ENCODE results near the gene TLCD4. TPM values are rescaled to one million over a fixed set of nuclear protein-coding genes. Genes with fewer than 3 reads are reported as not detected.

The TLCD4 gene
- total RNA-seq, 1 donor from 2014 or later, result 11.3 TPM

DNA sequence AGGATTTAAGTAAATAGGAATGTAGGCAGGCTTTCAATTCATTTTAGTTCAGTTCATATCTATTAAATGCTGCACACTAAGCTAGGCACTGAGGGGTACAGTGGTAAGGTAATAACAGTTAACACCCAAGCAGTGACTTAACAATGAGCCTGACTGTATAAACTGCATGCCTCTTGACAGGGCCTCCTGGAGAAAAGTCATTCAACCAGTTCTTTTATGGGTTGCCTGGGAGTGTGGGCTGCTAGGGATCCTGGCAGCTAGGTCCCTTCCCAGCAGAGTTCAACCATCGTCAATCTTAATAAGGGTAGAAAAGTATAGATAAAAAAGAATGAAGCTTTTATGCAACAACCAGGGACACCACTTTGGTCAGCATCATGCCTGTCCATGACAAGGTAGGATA lies 36.3 kb upstream of the TLCD4 start:
- H3K9me3 ChIP-seq, result no peaks in the 10 kb centered on the region
- no peaks in the 10 kb centered on the region for H3K27me3 ChIP-seq (ENCODE audit: low read depth)
- DNase-seq (no peak), ATAC-seq (no peak)
- H3K36me3 ChIP-seq, result no peaks in the 10 kb centered on the region
- no peak overlapping the region for H3K4me3 ChIP-seq
- TF ChIP-seq, protein P1, sequence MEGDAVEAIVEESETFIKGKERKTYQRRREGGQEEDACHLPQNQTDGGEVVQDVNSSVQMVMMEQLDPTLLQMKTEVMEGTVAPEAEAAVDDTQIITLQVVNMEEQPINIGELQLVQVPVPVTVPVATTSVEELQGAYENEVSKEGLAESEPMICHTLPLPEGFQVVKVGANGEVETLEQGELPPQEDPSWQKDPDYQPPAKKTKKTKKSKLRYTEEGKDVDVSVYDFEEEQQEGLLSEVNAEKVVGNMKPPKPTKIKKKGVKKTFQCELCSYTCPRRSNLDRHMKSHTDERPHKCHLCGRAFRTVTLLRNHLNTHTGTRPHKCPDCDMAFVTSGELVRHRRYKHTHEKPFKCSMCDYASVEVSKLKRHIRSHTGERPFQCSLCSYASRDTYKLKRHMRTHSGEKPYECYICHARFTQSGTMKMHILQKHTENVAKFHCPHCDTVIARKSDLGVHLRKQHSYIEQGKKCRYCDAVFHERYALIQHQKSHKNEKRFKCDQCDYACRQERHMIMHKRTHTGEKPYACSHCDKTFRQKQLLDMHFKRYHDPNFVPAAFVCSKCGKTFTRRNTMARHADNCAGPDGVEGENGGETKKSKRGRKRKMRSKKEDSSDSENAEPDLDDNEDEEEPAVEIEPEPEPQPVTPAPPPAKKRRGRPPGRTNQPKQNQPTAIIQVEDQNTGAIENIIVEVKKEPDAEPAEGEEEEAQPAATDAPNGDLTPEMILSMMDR (IDR thresholded peaks at IDR 0.05), result no peak
- H3K27ac ChIP-seq, result no peak overlapping the region
- intact Hi-C loops (cut with DNase I), result loop anchor here (10.0 kb wide), 1 partner anchor 154 kb away; the partner anchor contains the start of gene RWDD3
- no peaks in the 10 kb centered on the region for H3K4me1 ChIP-seq

DNA sequence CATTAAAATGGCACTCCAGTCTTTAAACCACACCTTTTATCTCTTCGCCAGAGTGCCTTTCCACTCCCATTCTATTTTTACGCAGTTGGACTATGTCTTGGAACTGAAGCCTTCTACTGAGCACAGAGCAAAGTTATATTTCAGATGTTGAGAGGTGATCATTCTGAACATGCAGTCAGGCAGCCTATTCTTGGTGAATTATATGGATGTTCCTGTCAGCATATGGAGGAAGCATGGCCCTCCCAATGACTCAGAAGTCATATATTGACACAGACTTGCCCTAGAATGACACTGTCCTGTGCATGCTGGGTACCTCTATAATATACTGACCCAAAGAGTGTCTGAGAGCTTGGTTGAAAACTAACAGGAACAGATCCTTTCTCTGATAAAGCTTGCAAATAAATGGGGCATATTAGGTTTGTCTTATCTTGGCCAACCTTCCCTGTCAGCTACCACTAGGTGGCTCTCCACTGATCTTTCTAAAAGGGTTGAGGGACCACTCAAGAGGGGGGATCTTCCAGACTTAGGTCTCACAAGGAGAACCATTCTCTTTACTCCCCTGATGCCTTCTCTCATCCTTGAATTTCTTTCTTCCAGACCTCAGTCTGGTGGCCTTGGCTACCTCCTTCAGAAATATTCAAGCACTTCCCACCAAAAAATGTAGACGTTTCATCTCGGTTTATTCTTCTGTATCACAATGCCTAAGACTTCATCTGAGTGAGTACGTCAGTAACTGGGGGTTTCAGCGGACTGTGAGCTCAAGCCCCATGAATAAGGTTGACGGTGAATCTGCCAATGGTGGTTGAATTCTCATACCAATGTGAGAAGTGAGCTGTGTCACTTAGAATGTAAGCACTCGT lies 32.6 kb upstream of the TLCD4 start:
- Histone ChIP-seq H3K9me3 (no peaks in the 10 kb centered on the region), H3K27ac (no peak overlapping the region), H3K4me1 (peaks cover 6% of the 10 kb centered on the region), H3K4me3 (no peak overlapping the region), H3K27me3 (ENCODE audit: low read depth) (no peaks in the 10 kb centered on the region), H3K36me3 (no peaks in the 10 kb centered on the region)
- ATAC-seq (peak; percentile 72 to 84), DNase-seq (no peak)
- TF ChIP-seq, protein P1 (IDR thresholded peaks at IDR 0.05), result peak; percentile 66
- intact Hi-C loops (cut with DNase I), result loop anchor here (10.0 kb wide), 1 partner anchor 150 kb away; the partner anchor contains the start of gene RWDD3

DNA sequence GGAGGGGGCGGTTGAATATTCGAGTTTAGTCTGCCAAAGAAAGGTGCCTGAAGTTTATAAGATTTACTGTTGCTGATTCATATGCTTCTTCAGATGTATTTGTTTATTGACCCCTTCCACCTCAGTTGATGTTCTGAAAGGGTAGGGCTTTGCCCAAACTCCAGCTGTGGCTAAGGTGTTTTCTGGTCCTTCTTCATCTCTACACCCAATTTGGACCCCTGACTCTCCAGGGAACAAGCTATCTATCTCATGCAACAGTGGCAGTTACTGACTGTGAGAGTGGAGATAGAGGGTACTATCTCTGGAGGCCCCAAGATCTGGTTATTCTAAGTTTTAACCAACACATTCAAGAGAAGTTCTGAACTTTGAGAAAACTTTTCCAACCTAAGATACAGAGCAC lies 31.8 kb upstream of the TLCD4 start:
- Histone ChIP-seq H3K36me3 (no peaks in the 10 kb centered on the region), H3K27me3 (ENCODE audit: low read depth) (no peaks in the 10 kb centered on the region), H3K27ac (no peak overlapping the region), H3K9me3 (no peaks in the 10 kb centered on the region), H3K4me3 (no peak overlapping the region), H3K4me1 (peaks cover 6% of the 10 kb centered on the region)
- ATAC-seq (no peak), DNase-seq (no peak)
- TF ChIP-seq, protein P1 (IDR thresholded peaks at IDR 0.05), result no peak
- intact Hi-C loops (cut with DNase I), result loop anchor here (10.0 kb wide), 1 partner anchor 149 kb away; the partner anchor contains the start of gene RWDD3

DNA sequence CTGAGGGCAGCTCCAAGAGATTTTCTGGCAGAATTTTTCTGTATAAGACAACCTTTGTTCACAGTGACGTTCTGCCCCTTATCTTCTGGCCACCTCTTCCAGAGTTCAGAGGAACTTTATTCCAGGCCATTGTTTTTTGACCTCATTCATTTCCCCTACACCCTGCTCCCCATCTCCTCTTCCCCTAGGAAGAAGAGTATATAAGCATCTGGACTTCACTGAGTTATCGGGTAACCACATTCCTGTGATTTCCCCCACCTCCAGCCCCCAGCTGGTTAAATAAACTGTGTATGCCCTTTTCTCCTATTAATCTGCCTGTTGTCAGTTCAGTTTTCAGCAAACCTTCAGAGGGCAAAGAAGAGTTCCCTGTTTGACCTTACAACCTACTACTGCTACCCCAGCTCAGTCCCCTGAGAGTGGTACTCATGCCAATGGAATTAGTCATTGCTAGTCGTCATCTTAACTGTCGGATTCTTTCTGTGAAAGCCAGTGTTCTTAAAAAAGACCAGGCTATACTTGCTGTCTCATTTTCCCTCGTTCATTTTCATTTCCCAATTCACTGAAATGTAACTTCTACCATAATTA lies 30.1 kb upstream of the TLCD4 start:
- Histone ChIP-seq H3K27ac (no peak overlapping the region), H3K9me3 (no peaks in the 10 kb centered on the region), H3K4me1 (peaks cover 6% of the 10 kb centered on the region), H3K27me3 (ENCODE audit: low read depth) (no peaks in the 10 kb centered on the region), H3K4me3 (no peak overlapping the region), H3K36me3 (no peaks in the 10 kb centered on the region)
- intact Hi-C loops (cut with DNase I), result loop anchor here (10.0 kb wide), 1 partner anchor 148 kb away; the partner anchor contains the start of gene RWDD3
- TF ChIP-seq, protein P1 (IDR thresholded peaks at IDR 0.05), result no peak
- DNase-seq (no peak), ATAC-seq (peak in 1 of 2 donors; percentile 59)

DNA sequence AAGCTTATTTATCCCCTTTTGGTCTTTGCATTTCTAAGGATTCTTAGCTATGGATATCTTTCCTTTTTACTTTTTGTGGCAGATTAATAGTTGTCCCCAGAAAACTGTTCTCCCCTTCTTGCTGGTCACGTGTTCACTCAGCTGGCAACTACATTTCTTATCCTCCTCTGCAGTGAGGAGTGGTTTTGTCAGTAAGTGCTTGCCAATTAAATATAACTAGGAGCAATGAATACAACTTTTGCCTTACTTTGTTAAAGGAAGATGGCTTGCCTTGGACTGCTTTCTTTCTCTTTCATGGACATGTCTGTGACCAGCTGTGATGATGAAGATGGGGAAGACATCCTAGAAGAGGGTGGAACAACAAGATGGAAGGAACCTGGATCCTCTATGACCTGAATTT lies 28.9 kb upstream of the TLCD4 start:
- H3K27ac ChIP-seq, result no peak overlapping the region
- H3K4me1 ChIP-seq, result peaks cover 6% of the 10 kb centered on the region
- H3K36me3 ChIP-seq, result no peaks in the 10 kb centered on the region
- ATAC-seq (no peak), DNase-seq (no peak)
- intact Hi-C loops (cut with DNase I), result loop anchor here (10.0 kb wide), 1 partner anchor 146 kb away; the partner anchor contains the start of gene RWDD3
- H3K4me3 ChIP-seq, result no peak overlapping the region
- H3K27me3 ChIP-seq (ENCODE audit: low read depth), result no peaks in the 10 kb centered on the region
- H3K9me3 ChIP-seq, result no peaks in the 10 kb centered on the region
- TF ChIP-seq, protein P1 (IDR thresholded peaks at IDR 0.05), result no peak

Data from lower lobe of right lung (tissue), 2 donors.